Nephron (organoid): Measurements from ENCODE around the gene PVALB.

Experiments
- H3K27ac Mint-ChIP-seq, 3 experiments: 2 replicates each; pipeline ENCODE4 v1.8.0; 2020; ENCODE audit warnings: mixed read lengths in 3 of 3, mild to moderate bottlenecking in 2 of 3, moderate library complexity in 1 of 3
- H3K27me3 Mint-ChIP-seq: 2 replicates; pipeline ENCODE4 v1.8.0; 2021; ENCODE audit warnings: low read depth, mild to moderate bottlenecking, moderate library complexity, mixed read lengths
- H3K36me3 Mint-ChIP-seq: 2 replicates; pipeline ENCODE4 v1.8.0; 2020; ENCODE audit warnings: low read depth, mixed read lengths
- H3K4me1 Mint-ChIP-seq: 2 replicates; pipeline ENCODE4 v1.8.0; 2020; ENCODE audit warnings: mixed read lengths
- H3K4me3 Mint-ChIP-seq, 3 experiments: 2 replicates each; pipeline ENCODE4 v1.8.0; 2020; ENCODE audit warnings: mild to moderate bottlenecking in 3 of 3, mixed read lengths in 3 of 3, moderate library complexity in 2 of 3
- H3K9me3 Mint-ChIP-seq: 2 replicates; pipeline ENCODE4 v1.8.0; 2020; ENCODE audit warnings: mixed read lengths
- TF ChIP-seq, protein P1 (sequence below), 3 experiments: fragments of 200-600 bp; sonication (generic); IDR thresholded peaks; one replicate each; pipeline ENCODE4 v1.5.0; 2021; ENCODE audit warnings: antibody characterized with exemption in 3 of 3; ENCODE audit not compliant: unreplicated experiment in 3 of 3

PVALB gene

DNA sequence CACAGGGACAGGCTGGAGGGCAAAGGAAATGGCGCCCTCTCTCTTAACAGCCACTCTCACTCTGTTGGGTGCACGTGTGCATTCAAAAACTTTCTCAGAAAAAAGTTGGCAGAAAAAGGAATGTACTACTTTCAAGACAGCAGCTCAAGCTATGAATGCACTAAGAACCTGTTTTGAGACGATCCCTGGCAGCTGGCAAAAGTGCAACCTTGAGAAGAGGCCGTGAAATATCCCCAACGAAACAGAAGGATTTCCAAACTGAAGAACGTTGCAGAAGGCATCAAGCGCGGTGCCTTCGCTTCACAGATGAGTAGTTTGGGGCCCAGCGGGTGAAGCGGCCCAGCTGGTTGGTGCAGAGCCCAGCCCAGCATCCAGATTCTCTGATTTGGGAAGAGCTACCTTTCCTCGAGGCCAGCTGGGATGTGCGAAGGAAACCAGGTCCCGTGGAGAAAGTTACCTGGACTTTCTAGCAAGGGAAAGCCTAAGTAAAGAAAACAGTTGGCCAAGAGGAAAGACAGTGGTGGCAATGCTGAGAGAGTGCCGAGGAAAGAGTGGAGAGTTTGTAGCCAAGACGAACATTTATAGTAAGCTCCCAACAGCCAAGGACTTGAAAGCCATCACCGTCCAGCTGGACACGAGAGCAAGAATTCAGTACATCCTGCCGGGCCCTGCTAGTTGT lies 57.2 kb downstream of the PVALB start:
- no peak overlapping the region for H3K27ac Mint-ChIP-seq
- peaks cover 5% of the 10 kb centered on the region for H3K27me3 Mint-ChIP-seq
- H3K4me1 Mint-ChIP-seq: no peaks in the 10 kb centered on the region
- peaks cover 8% of the 10 kb centered on the region for H3K36me3 Mint-ChIP-seq
- TF ChIP-seq, protein P1, sequence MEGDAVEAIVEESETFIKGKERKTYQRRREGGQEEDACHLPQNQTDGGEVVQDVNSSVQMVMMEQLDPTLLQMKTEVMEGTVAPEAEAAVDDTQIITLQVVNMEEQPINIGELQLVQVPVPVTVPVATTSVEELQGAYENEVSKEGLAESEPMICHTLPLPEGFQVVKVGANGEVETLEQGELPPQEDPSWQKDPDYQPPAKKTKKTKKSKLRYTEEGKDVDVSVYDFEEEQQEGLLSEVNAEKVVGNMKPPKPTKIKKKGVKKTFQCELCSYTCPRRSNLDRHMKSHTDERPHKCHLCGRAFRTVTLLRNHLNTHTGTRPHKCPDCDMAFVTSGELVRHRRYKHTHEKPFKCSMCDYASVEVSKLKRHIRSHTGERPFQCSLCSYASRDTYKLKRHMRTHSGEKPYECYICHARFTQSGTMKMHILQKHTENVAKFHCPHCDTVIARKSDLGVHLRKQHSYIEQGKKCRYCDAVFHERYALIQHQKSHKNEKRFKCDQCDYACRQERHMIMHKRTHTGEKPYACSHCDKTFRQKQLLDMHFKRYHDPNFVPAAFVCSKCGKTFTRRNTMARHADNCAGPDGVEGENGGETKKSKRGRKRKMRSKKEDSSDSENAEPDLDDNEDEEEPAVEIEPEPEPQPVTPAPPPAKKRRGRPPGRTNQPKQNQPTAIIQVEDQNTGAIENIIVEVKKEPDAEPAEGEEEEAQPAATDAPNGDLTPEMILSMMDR (IDR thresholded peaks at IDR 0.05; ENCODE audit: unreplicated experiment in 3 of 3): no peak
- H3K9me3 Mint-ChIP-seq: no peaks in the 10 kb centered on the region
- no peak overlapping the region for H3K4me3 Mint-ChIP-seq

DNA sequence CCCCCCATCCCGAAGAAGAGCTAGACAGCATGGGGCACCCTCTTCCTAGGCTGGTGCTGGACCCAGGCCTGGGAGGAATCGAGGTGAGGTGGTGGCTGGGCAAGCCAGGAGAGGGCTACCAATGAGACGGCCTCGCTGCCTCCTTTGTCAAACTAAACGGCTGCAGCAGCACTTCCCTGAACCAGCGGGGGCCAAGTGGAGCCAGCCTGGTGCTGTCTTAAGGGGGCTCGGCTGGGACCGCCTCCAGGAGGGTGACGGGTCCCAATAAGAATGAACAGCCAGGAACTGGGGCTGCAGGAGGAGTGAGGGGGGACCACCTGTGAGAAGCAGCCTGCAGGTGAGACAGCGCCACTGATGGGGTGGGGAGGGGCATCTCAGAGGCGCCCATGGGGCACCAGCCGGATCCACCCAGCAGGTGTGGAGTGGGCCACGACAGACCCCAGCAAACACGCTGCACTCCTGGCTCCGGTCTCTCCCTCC lies 58.0 kb downstream of the PVALB start:
- Mint-ChIP-seq H3K4me3 (no peak overlapping the region), H3K27me3 (peaks cover 5% of the 10 kb centered on the region), H3K36me3 (peaks cover 6% of the 10 kb centered on the region), H3K9me3 (no peaks in the 10 kb centered on the region), H3K4me1 (no peaks in the 10 kb centered on the region), H3K27ac (no peak overlapping the region)
- TF ChIP-seq, protein P1 (IDR thresholded peaks at IDR 0.05; ENCODE audit: unreplicated experiment in 3 of 3): no peak

DNA sequence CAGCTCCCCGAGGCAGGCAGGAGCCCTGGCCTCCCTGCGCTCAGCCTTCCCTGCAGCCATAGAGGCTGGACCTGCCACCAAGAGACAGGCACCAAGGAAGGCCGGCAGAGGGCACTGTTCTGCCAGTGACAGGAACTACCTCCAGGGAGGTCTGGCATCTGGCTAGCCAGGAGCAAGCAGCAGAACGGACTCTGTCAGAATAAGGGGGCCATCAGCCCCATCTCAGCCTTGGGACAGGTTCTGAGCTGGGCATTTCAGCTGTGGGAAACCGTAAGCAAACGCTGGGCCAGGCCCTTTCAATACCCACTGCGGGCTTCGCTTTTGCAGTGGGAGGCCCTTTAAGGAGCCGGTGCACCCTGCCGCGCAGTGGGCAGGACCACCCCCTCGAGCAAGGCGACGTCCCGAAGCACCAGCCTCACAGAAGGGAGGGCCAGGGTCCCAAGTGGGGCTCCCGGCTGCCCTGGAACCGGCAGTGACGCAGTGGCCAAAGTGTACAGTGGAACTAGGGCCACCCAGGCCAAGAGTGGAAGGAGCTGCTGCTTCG lies 59.1 kb downstream of the PVALB start:
- no peak overlapping the region for H3K4me3 Mint-ChIP-seq
- H3K36me3 Mint-ChIP-seq: peaks cover 2% of the 10 kb centered on the region
- H3K4me1 Mint-ChIP-seq: no peaks in the 10 kb centered on the region
- TF ChIP-seq, protein P1 (IDR thresholded peaks at IDR 0.05; ENCODE audit: unreplicated experiment in 3 of 3): peak; percentile 50 to 62 (median 56)
- peaks cover 13% of the 10 kb centered on the region for H3K27me3 Mint-ChIP-seq
- H3K27ac Mint-ChIP-seq: no peak overlapping the region
- H3K9me3 Mint-ChIP-seq: no peaks in the 10 kb centered on the region

DNA sequence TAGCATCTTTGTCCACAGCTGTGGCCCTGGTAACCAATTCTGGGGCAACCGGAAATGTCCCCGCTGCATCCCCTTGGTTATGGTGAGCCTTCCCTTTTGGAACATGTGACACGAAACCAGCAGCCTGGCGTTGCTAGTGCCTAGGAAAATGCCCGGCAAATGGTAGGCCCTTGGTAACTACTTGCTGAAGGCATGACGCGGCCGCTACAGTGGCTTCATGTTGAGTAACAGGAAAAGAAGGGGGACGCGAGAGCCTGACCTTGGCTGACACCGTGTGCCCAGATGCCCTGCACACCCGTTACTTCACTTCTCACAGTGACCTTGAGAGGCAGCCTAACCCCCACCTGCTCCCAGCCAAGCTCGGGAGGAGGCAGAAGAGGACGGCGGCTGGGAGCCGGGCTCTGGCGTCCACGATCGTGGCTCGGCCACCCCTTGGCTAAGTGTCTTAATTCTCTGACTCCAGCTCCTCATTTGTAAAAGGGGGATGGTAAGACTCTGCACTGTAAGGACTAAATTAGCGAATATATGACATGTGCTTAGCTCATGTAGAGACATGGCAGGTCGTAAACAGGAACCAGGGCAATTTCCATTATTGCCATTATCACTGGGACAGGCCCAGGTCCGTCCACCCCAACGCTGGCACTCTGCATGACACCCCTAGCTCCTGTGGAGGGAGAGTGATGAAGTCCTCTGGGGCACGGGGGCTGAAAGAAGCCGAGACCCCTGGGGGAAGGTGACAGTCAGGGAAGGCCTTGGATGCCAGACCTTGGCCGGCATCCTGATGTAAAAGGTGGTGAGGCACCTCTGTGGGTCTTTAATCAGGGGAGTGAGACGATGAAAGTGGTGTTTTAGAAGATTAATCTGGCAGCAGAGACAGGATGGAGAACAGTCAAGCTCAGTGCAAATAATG lies 59.8 kb downstream of the PVALB start:
- TF ChIP-seq, protein P1 (IDR thresholded peaks at IDR 0.05; ENCODE audit: unreplicated experiment in 3 of 3): no peak
- Mint-ChIP-seq H3K27ac (no peak overlapping the region), H3K9me3 (no peaks in the 10 kb centered on the region), H3K36me3 (no peaks in the 10 kb centered on the region), H3K4me1 (no peaks in the 10 kb centered on the region), H3K27me3 (peaks cover 19% of the 10 kb centered on the region), H3K4me3 (no peak overlapping the region)

DNA sequence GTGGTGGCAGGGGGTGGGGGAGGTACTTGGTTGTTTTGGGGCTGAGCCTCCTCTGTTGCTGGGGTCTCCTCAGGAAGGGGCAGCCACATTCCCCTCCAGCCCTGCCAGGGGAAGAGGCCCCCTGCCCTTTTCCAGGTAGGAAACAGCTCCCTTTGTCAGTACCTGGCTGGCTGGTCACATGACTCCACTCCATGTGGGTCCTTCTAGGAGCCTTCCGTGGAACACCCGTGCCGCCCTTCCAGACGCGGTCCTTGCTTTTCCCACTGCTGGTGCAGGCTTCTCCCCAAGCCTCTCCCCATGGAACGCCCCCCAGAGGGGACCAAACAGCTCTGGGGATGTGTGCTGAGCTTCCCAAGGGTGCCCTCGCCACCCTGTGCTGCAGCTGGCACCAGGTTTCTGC lies 60.8 kb downstream of the PVALB start:
- Mint-ChIP-seq H3K36me3 (no peaks in the 10 kb centered on the region), H3K4me3 (no peak overlapping the region), H3K27me3 (peaks cover 22% of the 10 kb centered on the region), H3K4me1 (no peaks in the 10 kb centered on the region), H3K27ac (no peak overlapping the region), H3K9me3 (no peaks in the 10 kb centered on the region)
- TF ChIP-seq, protein P1 (IDR thresholded peaks at IDR 0.05; ENCODE audit: unreplicated experiment in 3 of 3): no peak
